Upper lobe of left lung (tissue), 6 donors: Measurements from ENCODE around the gene CUX1. TPM values are rescaled to one million over a fixed set of nuclear protein-coding genes. Genes with fewer than 3 reads are reported as not detected.

Experiments
- ATAC-seq, 2 donors: fragments of 200-7000 bp; cut with Tn5 transposase; one replicate each; pipeline ENCODE4 v1.9.1; 2022; ENCODE audit warnings: mild to moderate bottlenecking in 2 of 2, moderate library complexity in 2 of 2; ENCODE audit not compliant: low FRiP score in 2 of 2
- DNase-seq, 2 donors: peaks; one replicate each; pipeline ENCODE4 v3.0.0-alpha.2; 2019 to 2020
- H3K27ac ChIP-seq, 4 donors: fragments of 200-600 bp; sonication (generic); one replicate each; pipeline ENCODE4 v1.5.1; 2016 to 2019
- H3K27me3 ChIP-seq, 4 donors: fragments of 200-600 bp; sonication (generic); one replicate each; pipeline ENCODE4 v1.5.1; 2017 to 2019
- H3K36me3 ChIP-seq, 4 donors: fragments of 200-600 bp; sonication (generic); one replicate each; pipeline ENCODE4 v1.5.1; 2016 to 2019
- H3K4me1 ChIP-seq, 4 donors: fragments of 200-600 bp; sonication (generic); one replicate each; pipeline ENCODE4 v1.5.1; 2018 to 2019
- H3K4me3 ChIP-seq, 4 donors: fragments of 200-600 bp; sonication (generic); one replicate each; pipeline ENCODE4 v1.5.1; 2017 to 2019; ENCODE audit warnings: mild to moderate bottlenecking in 2 of 4, moderate library complexity in 1 of 4
- H3K9me3 ChIP-seq, 4 donors: fragments of 200-600 bp; sonication (generic); one replicate each; pipeline ENCODE4 v1.5.1; 2018 to 2019
- CTCF ChIP-seq, 6 experiments: fragments of 450-650 bp in 4 of 6; fragments of 200-600 bp in 2 of 6; sonication (generic) in 2 of 6; IDR thresholded peaks; one replicate each; pipeline ENCODE4 v1.5.1; 2016 to 2019; ENCODE audit warnings: antibody characterized with exemption in 6 of 6
- EP300 ChIP-seq, 4 donors: sonication (generic); formaldehyde crosslinking; IDR thresholded peaks; one replicate each; pipeline ENCODE4 v1.5.1; 2017; ENCODE audit warnings: antibody characterized with exemption in 4 of 4, control low read depth in 2 of 4
- POLR2A ChIP-seq, 4 donors: fragments of 450-650 bp; IDR thresholded peaks; one replicate each; pipeline ENCODE4 v1.5.1; 2016 to 2017; ENCODE audit warnings: antibody characterized with exemption in 4 of 4, mild to moderate bottlenecking in 2 of 4
- POLR2AphosphoS5 ChIP-seq, 2 donors: sonication (generic); formaldehyde crosslinking; IDR thresholded peaks; one replicate each; pipeline ENCODE4 v1.5.1; 2017; ENCODE audit warnings: antibody characterized with exemption in 2 of 2
- WGBS, 2 donors: methylation state at CpG; one replicate each; pipeline ENCODE4 v1.1.5; 2017 to 2018; 5-methylcytosine and 5-hydroxymethylcytosine counted together
- total RNA-seq, 6 donors: library from RNA; depleted of rRNA in 4 of 6; stranded (reverse); fragments of >200 nt in 4 of 6; gene quantifications; one replicate each; pipeline versions ENCODE4 v1.1.0 to v1.2.1, GENCODE V29; 2016 to 2021
- donor health status: DM: no; HTN: no; CAD: no; lungs with moderate emphysema.
- donor health status: DM: no; HTN: yes; CAD: no; lungs with severe emphysema.

The CUX1 gene
- total RNA-seq, 6 donors from 2014 or later = 106 to 188 (median 115) TPM

- Histone ChIP-seq H3K27me3 (no peaks in the 10 kb centered on the region), H3K4me3 (no peak overlapping the region), H3K9me3 (no peaks in the 10 kb centered on the region), H3K4me1 (no peaks in the 10 kb centered on the region), H3K36me3 (peaks cover 0 to 11% (median 4%) of the 10 kb centered on the region in 4 donors), H3K27ac (no peak overlapping the region)
- no peak for ATAC-seq
- 85 to 93% methylated on average over 8 of the region's 8 CpGs for WGBS, 2 donors
- DNase-seq = no peak
- TF ChIP-seq POLR2A (IDR thresholded peaks at IDR 0.05) = no peak
- no peak for TF ChIP-seq EP300 (IDR thresholded peaks at IDR 0.05)
- TF ChIP-seq CTCF (IDR thresholded peaks at IDR 0.05) = no peak
- TF ChIP-seq POLR2AphosphoS5 (IDR thresholded peaks at IDR 0.05) = no peak
Measured at GRCh38 chr7:102254521-102254920, 437.1 kb downstream of the CUX1 start.

GRCh38 chr7:102255501-102255900 lies 438.1 kb downstream of the CUX1 start:
- Histone ChIP-seq H3K4me1 (no peaks in the 10 kb centered on the region), H3K27me3 (no peaks in the 10 kb centered on the region), H3K9me3 (no peaks in the 10 kb centered on the region), H3K27ac (no peak overlapping the region), H3K4me3 (no peak overlapping the region), H3K36me3 (peaks cover 0 to 8% (median 0%) of the 10 kb centered on the region in 4 donors)
- WGBS, 2 donors = 92 to 96% methylated on average over 7 of the region's 7 CpGs
- no peak for TF ChIP-seq POLR2AphosphoS5 (IDR thresholded peaks at IDR 0.05)
- TF ChIP-seq CTCF (IDR thresholded peaks at IDR 0.05) = no peak
- no peak for TF ChIP-seq POLR2A (IDR thresholded peaks at IDR 0.05)
- TF ChIP-seq EP300 (IDR thresholded peaks at IDR 0.05) = no peak
- DNase-seq = no peak
- ATAC-seq = no peak

GRCh38 chr7:102255916-102256315 lies 438.5 kb downstream of the CUX1 start:
- no peaks in the 10 kb centered on the region for H3K9me3 ChIP-seq
- H3K27me3 ChIP-seq = no peaks in the 10 kb centered on the region
- no peaks in the 10 kb centered on the region for H3K4me1 ChIP-seq
- DNase-seq (no peak), ATAC-seq (no peak)
- no peak overlapping the region for H3K4me3 ChIP-seq
- H3K27ac ChIP-seq = no peak overlapping the region
- WGBS, 2 donors = 88 to 93% methylated on average over 15 of the region's 15 CpGs
- TF ChIP-seq CTCF (IDR thresholded peaks at IDR 0.05) (no peak), POLR2AphosphoS5 (IDR thresholded peaks at IDR 0.05) (no peak), EP300 (IDR thresholded peaks at IDR 0.05) (no peak), POLR2A (IDR thresholded peaks at IDR 0.05) (no peak)
- peaks cover 0 to 8% (median 0%) of the 10 kb centered on the region in 4 donors for H3K36me3 ChIP-seq

GRCh38 chr7:102258073-102258748 lies 440.8 kb downstream of the CUX1 start:
- no peak for TF ChIP-seq POLR2AphosphoS5 (IDR thresholded peaks at IDR 0.05)
- TF ChIP-seq POLR2A (IDR thresholded peaks at IDR 0.05) = no peak
- no peak for TF ChIP-seq CTCF (IDR thresholded peaks at IDR 0.05)
- TF ChIP-seq EP300 (IDR thresholded peaks at IDR 0.05) = no peak
- WGBS, 2 donors = 90 to 93% methylated on average over 25 of the region's 25 CpGs
- no peaks in the 10 kb centered on the region for H3K9me3 ChIP-seq

GRCh38 chr7:102258749-102259107 lies 441.3 kb downstream of the CUX1 start:
- TF ChIP-seq EP300 (IDR thresholded peaks at IDR 0.05) = no peak
- TF ChIP-seq POLR2A (IDR thresholded peaks at IDR 0.05) = no peak
- no peak for TF ChIP-seq CTCF (IDR thresholded peaks at IDR 0.05)
- TF ChIP-seq POLR2AphosphoS5 (IDR thresholded peaks at IDR 0.05) = no peak
- no peak for ATAC-seq
- Histone ChIP-seq H3K27ac (no peak overlapping the region), H3K4me1 (no peaks in the 10 kb centered on the region), H3K4me3 (no peak overlapping the region), H3K36me3 (peaks cover 0 to 8% (median 0%) of the 10 kb centered on the region in 4 donors), H3K27me3 (no peaks in the 10 kb centered on the region), H3K9me3 (no peaks in the 10 kb centered on the region)
- WGBS, 2 donors = 83 to 84% methylated on average over 12 of the region's 12 CpGs
- DNase-seq = no peak

More at GRCh38 chr7:102258073-102258748, 440.8 kb downstream of the CUX1 start:
- ATAC-seq (no peak), DNase-seq (no peak)
- Histone ChIP-seq H3K4me1 (no peaks in the 10 kb centered on the region), H3K36me3 (peaks cover 0 to 8% (median 0%) of the 10 kb centered on the region in 4 donors), H3K27me3 (no peaks in the 10 kb centered on the region), H3K4me3 (no peak overlapping the region), H3K27ac (no peak overlapping the region)
